ENCODE measurements around the gene XPO5. TPM values are rescaled to one million over a fixed set of nuclear protein-coding genes. Genes with fewer than 3 reads are reported as not detected.
"Not testable (repeated sequence)": the region's sequence is repeated elsewhere in the genome, so short reads cannot be mapped to it uniquely, and the experiment has no call there.

The XPO5 gene
- total RNA-seq, 2 donors from 2014 or later, result 67.3 to 109 TPM

DNA sequence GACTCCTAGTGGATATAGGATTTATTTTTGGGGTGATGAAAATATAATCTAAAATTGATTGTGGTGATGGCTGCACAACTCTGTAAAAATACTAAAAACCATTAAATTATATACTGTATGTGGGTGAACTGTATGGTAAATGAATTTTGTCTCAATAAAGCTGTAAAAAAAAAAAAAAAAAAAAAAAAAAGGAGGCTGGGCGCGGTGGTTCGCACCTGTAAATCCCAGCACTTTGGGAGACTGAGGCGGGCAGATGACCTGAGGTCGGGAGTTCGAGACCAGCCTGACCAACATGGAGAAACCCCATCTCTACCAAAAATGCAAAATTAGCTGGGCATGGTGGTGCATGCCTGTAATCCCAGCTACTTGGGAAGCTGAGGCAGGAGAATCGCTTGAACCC lies 18.2 kb downstream of the XPO5 start:
- not testable (repeated sequence) for H3K9me3 Mint-ChIP-seq; H3K27ac Mint-ChIP-seq; ATAC-seq (replicated peaks); H3K4me1 Mint-ChIP-seq; H3K27me3 Mint-ChIP-seq; H3K4me3 Mint-ChIP-seq
- H3K36me3 Mint-ChIP-seq (ENCODE audit: low read depth), result peaks cover 100% of the 10 kb centered on the region

DNA sequence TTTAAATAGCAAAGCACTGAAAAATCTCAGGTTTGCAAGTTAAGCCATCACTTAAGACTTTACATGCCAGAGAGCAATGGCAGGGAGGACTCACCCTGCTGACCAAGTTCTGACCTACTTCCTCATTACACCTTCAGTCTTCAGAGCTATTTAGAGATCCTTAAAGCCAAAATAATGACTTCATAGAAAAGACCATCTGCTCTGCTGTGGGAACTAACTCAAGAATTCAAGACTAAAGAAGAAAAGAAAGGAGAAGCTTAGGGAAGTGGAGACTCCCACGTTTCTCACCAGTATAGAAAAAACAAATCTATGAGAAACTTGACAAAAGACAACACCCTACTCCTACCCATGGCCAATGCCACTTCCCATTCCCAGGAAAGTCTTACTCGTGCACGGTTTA lies 28.6 kb downstream of the XPO5 start:
- Mint-ChIP-seq H3K27me3 (no peaks in the 10 kb centered on the region), H3K4me3 (no peak overlapping the region), H3K4me1 (peaks cover 4% of the 10 kb centered on the region), H3K36me3 (ENCODE audit: low read depth) (peaks cover 97% of the 10 kb centered on the region), H3K9me3 (no peaks in the 10 kb centered on the region), H3K27ac (peak overlapping the region; percentile 39)
- ATAC-seq (replicated peaks), result no peak

DNA sequence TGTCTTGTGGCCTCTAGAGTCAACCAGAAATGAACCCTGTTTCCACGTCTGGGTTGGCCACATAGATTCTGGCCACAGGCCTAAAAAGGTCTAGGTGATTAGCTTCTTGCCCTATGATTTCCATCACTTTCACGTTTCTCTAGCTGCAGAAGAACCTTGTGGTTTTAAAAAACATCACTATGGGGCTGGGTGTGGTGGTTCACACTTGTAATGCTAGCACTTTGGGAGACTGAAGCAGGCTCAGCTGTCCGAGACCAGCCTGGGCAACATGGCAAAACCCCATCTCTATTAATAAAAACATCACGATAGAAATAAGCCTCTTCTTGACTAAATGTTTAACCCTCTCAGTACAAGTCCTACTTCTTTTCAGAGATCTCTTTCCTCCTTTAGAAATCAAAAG lies 31.4 kb downstream of the XPO5 start:
- no peak overlapping the region for H3K27ac Mint-ChIP-seq
- H3K9me3 Mint-ChIP-seq, result no peaks in the 10 kb centered on the region
- no peak for ATAC-seq (replicated peaks)
- H3K4me1 Mint-ChIP-seq, result peaks cover 4% of the 10 kb centered on the region
- H3K36me3 Mint-ChIP-seq (ENCODE audit: low read depth), result peaks cover 90% of the 10 kb centered on the region
- no peaks in the 10 kb centered on the region for H3K27me3 Mint-ChIP-seq
- H3K4me3 Mint-ChIP-seq, result no peak overlapping the region

DNA sequence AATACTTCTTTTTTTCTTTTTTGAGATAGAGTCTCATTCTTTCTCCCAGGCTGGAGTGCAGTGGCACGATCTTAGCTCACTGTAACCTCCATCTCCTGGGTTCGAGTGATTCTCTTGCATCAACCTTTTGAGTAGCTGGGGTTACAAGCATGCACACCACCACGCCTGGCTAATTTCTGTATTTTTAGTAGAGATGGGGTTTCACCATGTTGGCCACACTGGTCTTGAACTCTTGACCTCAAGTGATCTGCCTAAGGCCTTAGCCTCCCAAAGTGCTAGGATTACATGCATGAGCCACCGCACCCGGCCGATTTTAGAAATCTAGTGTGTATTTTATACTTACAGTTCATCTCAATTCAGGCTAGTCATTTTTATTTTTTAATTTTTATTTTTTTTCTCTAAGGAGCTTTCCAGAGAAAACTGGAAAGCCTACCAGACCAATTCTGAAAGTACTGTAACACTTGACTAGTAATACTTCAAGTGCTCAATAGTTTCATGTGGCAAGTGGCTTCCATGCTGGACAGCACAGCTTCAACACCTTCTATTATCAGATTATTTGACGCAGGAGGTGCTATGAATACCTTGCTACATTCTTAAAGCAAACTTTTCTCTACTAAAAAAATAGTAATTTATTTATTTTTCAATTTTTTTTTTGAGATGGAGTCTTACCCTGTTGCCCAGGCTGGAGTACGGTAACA lies 33.9 kb downstream of the XPO5 start:
- no peak overlapping the region for H3K4me3 Mint-ChIP-seq
- no peak for ATAC-seq (replicated peaks)
- H3K9me3 Mint-ChIP-seq, result no peaks in the 10 kb centered on the region
- peaks cover 65% of the 10 kb centered on the region for H3K36me3 Mint-ChIP-seq (ENCODE audit: low read depth)
- H3K27ac Mint-ChIP-seq, result peak overlapping the region; percentile 48
- H3K27me3 Mint-ChIP-seq, result no peaks in the 10 kb centered on the region
- H3K4me1 Mint-ChIP-seq, result peaks cover 9% of the 10 kb centered on the region

DNA sequence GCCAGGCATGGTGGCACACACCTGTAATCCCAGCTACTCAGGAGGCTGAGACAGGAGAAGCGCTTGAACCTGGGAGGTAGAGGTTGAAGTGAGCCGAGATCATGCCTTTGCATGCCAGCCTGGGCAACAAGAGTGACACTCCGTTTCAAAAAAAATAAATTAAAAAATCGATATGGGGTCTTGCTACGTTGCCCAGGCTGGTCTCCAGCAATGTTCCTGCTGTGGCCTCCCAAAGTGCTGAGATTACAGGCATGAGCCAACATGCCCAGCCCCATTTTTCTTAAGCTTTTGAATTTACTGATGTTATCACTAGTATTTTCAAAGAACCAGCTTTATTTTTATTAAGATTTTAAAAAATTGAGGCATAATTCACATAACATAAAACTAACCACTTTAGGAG lies 35.3 kb downstream of the XPO5 start:
- no peaks in the 10 kb centered on the region for H3K9me3 Mint-ChIP-seq
- no peak overlapping the region for H3K27ac Mint-ChIP-seq
- ATAC-seq (replicated peaks), result no peak
- no peaks in the 10 kb centered on the region for H3K27me3 Mint-ChIP-seq
- H3K4me3 Mint-ChIP-seq, result no peak overlapping the region
- H3K36me3 Mint-ChIP-seq (ENCODE audit: low read depth), result peaks cover 51% of the 10 kb centered on the region
- peaks cover 9% of the 10 kb centered on the region for H3K4me1 Mint-ChIP-seq

DNA sequence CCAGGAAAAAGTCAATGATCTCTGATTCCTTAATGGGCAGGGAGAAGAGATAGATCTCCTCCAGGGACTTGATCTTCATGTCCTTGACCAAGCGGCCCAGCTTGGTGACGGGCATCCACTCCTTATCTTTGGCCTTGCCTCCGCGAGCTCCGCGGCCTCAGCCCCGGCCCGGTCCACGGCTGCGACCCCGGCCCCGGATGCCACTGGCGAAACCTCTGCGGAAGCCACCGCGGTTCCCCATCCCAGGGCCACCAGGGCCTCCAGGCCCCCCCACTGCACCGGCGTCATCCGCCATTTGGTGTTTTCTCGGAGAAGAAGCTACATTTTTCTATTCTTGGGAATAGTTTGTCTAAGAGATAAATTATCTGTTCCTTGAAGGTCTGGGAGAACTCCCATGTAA lies 36.4 kb downstream of the XPO5 start:
- not testable (repeated sequence) for H3K4me1 Mint-ChIP-seq; H3K27me3 Mint-ChIP-seq; H3K4me3 Mint-ChIP-seq; H3K9me3 Mint-ChIP-seq; H3K27ac Mint-ChIP-seq; ATAC-seq (replicated peaks)
- H3K36me3 Mint-ChIP-seq (ENCODE audit: low read depth), result peaks cover 43% of the 10 kb centered on the region

DNA sequence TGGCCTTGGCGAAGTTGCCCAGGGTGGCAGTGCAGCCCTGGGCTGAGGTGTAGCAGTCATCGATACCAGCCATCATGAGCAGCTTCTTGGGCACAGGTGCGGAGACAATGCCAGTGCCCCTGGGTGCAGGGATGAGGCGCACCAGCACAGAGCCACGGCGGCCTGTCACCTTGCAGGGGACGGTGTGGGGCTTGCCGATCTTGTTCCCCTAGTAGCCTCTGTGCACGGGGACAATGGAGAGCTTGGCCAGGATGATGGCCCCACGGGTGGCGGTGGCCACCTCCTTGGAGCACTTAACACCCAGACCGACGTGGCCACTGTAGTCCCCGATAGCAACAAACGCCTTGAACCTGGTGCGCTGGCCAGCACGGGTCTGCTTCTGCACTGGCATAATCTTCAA lies 36.9 kb downstream of the XPO5 start:
- H3K9me3 Mint-ChIP-seq; H3K4me3 Mint-ChIP-seq; H3K27ac Mint-ChIP-seq; ATAC-seq (replicated peaks); H3K27me3 Mint-ChIP-seq; H3K4me1 Mint-ChIP-seq: not testable (repeated sequence)
- H3K36me3 Mint-ChIP-seq (ENCODE audit: low read depth), result peaks cover 38% of the 10 kb centered on the region

DNA sequence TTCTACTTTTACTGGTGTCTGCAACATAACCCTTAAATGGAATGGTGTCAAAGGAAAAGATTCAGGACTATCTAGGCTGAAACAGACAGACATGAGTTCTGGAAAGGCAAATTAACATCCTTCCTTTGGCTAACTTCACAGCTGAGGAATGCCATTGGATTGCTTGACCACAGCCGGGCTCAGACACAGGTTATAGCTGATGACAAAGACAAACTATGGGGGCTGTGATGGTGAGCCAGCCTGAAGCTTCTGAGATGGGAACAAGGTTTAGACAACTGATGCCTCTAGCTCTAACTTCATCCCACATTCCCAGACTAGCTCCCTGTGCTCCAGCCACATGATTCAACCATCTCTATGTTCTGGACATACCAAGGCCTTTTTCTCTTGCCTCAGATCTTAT lies 43.6 kb downstream of the XPO5 start:
- no peaks in the 10 kb centered on the region for H3K36me3 Mint-ChIP-seq (ENCODE audit: low read depth)
- no peak overlapping the region for H3K27ac Mint-ChIP-seq
- no peaks in the 10 kb centered on the region for H3K9me3 Mint-ChIP-seq
- peaks cover under 1% of the 10 kb centered on the region for H3K4me1 Mint-ChIP-seq
- no peak overlapping the region for H3K4me3 Mint-ChIP-seq
- no peaks in the 10 kb centered on the region for H3K27me3 Mint-ChIP-seq
- ATAC-seq (replicated peaks), result no peak

DNA sequence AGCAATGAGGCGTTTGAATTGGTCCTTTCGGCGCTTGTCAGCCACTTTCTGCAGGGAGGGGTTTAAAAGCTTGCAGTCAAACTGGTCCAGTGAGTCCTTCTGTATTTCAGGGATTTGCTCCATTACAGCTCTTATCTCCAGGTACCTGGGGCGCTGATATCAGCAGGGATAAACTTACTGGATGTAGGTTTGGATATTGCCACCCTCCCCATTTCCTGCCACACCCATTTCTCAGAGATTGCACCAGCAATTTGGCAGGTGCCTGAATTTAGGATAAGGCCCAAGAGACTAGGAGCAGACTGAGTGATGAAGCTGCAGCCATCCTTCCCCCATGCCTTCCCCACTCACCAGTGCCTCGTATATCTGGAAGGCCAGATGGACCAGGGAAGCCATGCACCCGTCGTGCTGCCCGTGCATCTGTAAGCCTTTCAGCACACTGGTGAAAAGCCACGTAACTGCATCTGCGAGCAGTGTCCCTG lies 51.3 kb downstream of the XPO5 start:
- no peak overlapping the region for H3K4me3 Mint-ChIP-seq
- no peaks in the 10 kb centered on the region for H3K36me3 Mint-ChIP-seq (ENCODE audit: low read depth)
- H3K4me1 Mint-ChIP-seq, result no peaks in the 10 kb centered on the region
- ATAC-seq (replicated peaks), result no peak
- H3K27me3 Mint-ChIP-seq, result no peaks in the 10 kb centered on the region
- H3K9me3 Mint-ChIP-seq, result no peaks in the 10 kb centered on the region
- H3K27ac Mint-ChIP-seq, result no peak overlapping the region

DNA sequence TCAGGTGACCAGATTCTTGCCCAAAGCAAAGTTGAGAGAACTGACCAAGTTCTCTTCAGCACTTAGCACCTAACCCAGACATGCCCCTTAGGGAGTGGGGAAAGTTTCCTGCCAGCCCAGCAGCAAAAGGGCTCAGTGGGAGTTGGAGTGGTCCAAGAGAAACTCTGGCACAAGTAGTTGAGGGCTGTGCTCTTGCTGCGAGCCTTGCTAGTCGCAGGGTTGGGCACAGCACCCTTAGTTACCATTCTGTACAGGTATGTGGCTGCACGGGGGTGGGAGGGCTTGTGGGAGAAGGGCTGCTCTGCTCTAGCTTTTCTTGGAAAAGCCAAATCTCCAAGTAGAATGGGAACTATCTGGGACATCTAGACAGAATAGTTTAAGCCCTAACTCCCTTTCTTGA lies 52.6 kb downstream of the XPO5 start:
- Mint-ChIP-seq H3K27me3 (no peaks in the 10 kb centered on the region), H3K9me3 (no peaks in the 10 kb centered on the region), H3K36me3 (ENCODE audit: low read depth) (no peaks in the 10 kb centered on the region), H3K27ac (no peak overlapping the region), H3K4me1 (no peaks in the 10 kb centered on the region), H3K4me3 (no peak overlapping the region)
- no peak for ATAC-seq (replicated peaks)

DNA sequence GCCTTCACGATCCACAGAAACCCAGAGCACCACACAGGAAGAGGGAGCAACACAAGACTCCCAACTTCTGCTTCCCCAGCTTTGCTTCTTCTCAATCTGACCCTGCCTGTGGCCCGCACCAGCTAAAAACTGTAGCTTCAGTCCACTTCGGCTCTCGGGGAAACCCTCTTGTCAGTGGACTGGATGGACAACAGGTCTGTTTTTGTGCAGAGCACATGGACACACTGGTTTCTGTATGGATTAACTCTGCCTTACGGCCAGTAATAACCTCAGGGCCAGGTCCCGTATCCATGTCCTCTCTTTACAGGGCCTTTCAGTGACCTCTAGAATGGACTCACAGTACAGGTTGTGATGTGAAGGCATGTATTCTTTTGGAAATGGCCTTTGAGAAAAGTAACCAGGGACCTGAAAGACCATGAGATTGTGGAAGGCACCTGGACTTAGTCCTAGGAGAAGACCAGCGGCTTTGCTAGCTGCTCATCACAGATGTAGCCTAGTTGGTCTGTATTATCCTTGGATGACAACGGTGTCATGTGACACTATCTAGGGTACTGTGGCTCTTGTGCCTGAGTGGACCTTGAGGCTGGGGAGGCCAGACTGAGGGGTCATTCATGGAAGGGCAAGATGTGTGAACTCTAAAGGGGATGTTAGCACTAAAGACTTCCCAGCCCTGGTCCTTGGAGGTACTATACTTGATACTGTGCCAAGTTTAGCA lies 53.1 kb downstream of the XPO5 start:
- Mint-ChIP-seq H3K27me3 (no peaks in the 10 kb centered on the region), H3K4me3 (no peak overlapping the region), H3K4me1 (no peaks in the 10 kb centered on the region), H3K9me3 (no peaks in the 10 kb centered on the region), H3K36me3 (ENCODE audit: low read depth) (no peaks in the 10 kb centered on the region), H3K27ac (no peak overlapping the region)
- no peak for ATAC-seq (replicated peaks)

DNA sequence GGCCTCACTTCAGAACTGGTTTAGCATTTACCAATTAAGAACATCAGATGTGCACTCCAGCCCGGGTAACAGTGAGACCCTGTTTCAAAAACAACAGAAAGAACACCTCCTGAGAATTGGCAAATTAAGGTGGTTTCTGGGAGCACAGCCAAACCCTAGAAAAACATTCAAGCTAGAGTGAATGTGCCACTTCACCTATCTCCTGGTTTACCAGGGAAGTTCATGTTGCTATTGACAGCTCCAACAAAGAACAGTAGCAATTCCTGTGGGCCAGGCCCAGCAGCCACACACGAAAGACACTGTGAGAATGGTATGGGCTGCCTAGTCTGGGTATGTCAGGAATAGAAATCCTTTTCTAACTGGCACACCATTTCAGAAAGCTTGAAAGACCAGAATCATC lies 54.0 kb downstream of the XPO5 start:
- Mint-ChIP-seq H3K36me3 (ENCODE audit: low read depth) (no peaks in the 10 kb centered on the region), H3K4me3 (no peak overlapping the region), H3K27ac (no peak overlapping the region), H3K9me3 (no peaks in the 10 kb centered on the region), H3K27me3 (no peaks in the 10 kb centered on the region), H3K4me1 (no peaks in the 10 kb centered on the region)
- no peak for ATAC-seq (replicated peaks)

DNA sequence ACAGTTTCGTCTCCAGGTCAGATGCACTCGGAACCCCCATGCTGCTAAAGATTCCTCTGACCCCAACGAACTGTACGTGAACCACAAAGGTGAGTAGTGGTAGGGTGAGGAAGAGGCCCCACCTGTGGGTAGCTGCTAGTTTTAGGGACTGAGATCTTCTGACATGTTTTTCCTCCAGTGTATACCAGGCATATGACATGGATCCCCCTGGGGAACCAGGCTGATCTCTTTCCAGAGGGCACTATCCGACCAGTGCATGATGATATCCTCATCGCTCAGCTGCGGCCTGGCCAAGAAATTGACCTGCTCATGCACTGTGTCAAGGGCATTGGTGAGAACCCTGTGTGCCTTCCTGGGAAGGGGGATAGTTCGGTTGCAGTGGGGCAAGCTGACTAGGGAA lies 55.7 kb downstream of the XPO5 start:
- no peak for ATAC-seq (replicated peaks)
- H3K4me1 Mint-ChIP-seq, result peaks cover 8% of the 10 kb centered on the region
- no peak overlapping the region for H3K27ac Mint-ChIP-seq
- no peaks in the 10 kb centered on the region for H3K9me3 Mint-ChIP-seq
- H3K4me3 Mint-ChIP-seq, result no peak overlapping the region
- no peaks in the 10 kb centered on the region for H3K27me3 Mint-ChIP-seq
- H3K36me3 Mint-ChIP-seq (ENCODE audit: low read depth), result no peaks in the 10 kb centered on the region

DNA sequence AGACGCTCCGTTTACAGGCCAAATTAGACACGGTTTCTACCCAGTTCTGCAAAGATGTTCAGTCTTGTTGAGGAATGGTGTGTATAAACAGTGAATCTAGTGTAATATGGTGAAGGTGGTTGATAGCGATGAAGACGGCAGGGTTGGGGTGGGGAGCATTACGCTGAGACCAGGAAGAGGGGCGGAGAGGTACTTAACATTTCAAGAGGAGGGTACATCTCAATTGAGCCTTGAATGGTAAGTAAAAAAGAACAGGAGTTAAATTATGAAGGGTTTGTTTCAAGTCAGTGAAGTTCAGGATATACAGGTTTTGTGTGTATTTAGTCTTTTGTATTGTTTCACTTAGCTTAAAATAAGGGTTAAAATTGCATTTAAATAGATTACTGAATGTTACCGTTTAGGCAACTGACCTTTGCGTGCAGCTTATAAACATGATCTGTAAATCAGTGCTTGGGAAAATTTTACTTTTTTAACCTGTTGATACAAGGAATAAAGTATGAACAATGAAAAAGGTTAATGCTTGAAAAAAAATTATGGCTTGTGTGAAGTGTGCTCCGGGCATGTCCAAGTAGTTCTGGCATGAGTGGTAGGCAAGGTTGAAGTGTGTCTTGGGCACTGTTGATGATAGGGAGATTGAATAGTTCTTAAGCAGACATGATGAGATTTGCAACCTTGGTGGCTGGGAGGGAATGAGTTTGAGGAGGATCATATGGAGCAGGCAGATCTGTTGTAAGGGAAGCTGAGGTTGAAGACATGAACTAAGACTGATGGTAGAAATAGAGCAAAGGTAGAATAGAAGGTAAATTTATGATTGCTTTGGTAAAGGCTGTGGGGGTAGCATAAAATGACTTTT lies 58.1 kb downstream of the XPO5 start:
- ATAC-seq (replicated peaks), result no peak
- no peaks in the 10 kb centered on the region for H3K36me3 Mint-ChIP-seq (ENCODE audit: low read depth)
- H3K4me1 Mint-ChIP-seq, result peaks cover 22% of the 10 kb centered on the region

More for the DNA sequence above, 58.1 kb downstream of the XPO5 start:
- Mint-ChIP-seq H3K4me3 (no peak overlapping the region), H3K9me3 (no peaks in the 10 kb centered on the region), H3K27ac (no peak overlapping the region), H3K27me3 (no peaks in the 10 kb centered on the region)
